ENCODE measurements around the gene NOL12.
"Not testable (repeated sequence)": the region's sequence is repeated elsewhere in the genome, so short reads cannot be mapped to it uniquely, and the experiment has no call there.

- TF ChIP-seq POLR2A (IDR thresholded peaks at IDR 0.05; ENCODE audit: low read depth, low read length); POLR2AphosphoS5 (IDR thresholded peaks at IDR 0.05; ENCODE audit: low read depth, low read length); TAF1 (IDR thresholded peaks at IDR 0.05; ENCODE audit: borderline replicate concordance, low read depth, low read length): not testable (repeated sequence)
Observed at GRCh38 chr22:37694131-37694530, 8.0 kb downstream of the NOL12 start.
